Colonic mucosa (tissue), 4 donors: ENCODE results near the gene FBXL2. TPM values are rescaled to one million over a fixed set of nuclear protein-coding genes. Genes with fewer than 3 reads are reported as not detected.

ENCODE experiments used
- DNase-seq: peaks from one replicate; pipeline ENCODE4 v3.0.0-alpha.2; 2020
- H3K27ac ChIP-seq: fragments of 200-600 bp; one replicate; pipeline ENCODE4 v1.8.0; 2021
- H3K27me3 ChIP-seq: fragments of 200-600 bp; one replicate; pipeline ENCODE4 v1.8.0; 2021
- H3K36me3 ChIP-seq: fragments of 200-600 bp; one replicate; pipeline ENCODE4 v1.8.0; 2021
- H3K4me1 ChIP-seq: fragments of 200-600 bp; one replicate; pipeline ENCODE4 v1.8.0; 2021; ENCODE audit warnings: mild to moderate bottlenecking
- H3K4me3 ChIP-seq: fragments of 200-600 bp; one replicate; pipeline ENCODE4 v1.8.0; 2021
- H3K9ac ChIP-seq, 2 donors: one replicate each; pipeline ENCODE4 v1.7.0; 2013; ENCODE audit warnings: control low read depth in 2 of 2, low read depth in 2 of 2, low read length in 2 of 2
- H3K9me3 ChIP-seq: fragments of 200-600 bp; one replicate; pipeline ENCODE4 v1.8.0; 2021
- CTCF ChIP-seq: fragments of 200-600 bp; IDR thresholded peaks from one replicate; pipeline ENCODE4 v1.8.0; 2022; ENCODE audit warnings: antibody characterized with exemption, mild to moderate bottlenecking
- intact Hi-C: fragments of 100-400 bp; cut with DNase I; formaldehyde crosslinking; loops from one replicate; pipeline ENCODE4 v1.14.1; 2022
- total RNA-seq, 2 donors: library from RNA; stranded (reverse); fragmentation: NEBNext Ultra II Directional in 1 of 2; extraction: Animal tissue kit (Norgen Biotek cat#: 25700) in 1 of 2; gene quantifications; one replicate each; pipeline ENCODE4 v1.2.1, GENCODE V29; 2021
- donor health status: healthy.
- donor health status: DM: no; HTN: no; CAD: no.
- donor health status: DM: no; HTN: no; CAD: no.

FBXL2 gene
- total RNA-seq, 2 donors from 2014 or later = 0.69 to 1.1 TPM

GRCh38 chr3:33256249-33256648 lies 21.0 kb upstream of the FBXL2 start:
- H3K9ac ChIP-seq = no peak overlapping the region
- no peaks in the 10 kb centered on the region for H3K9me3 ChIP-seq
- H3K27ac ChIP-seq = no peak overlapping the region
- H3K27me3 ChIP-seq = no peaks in the 10 kb centered on the region
- H3K36me3 ChIP-seq = no peaks in the 10 kb centered on the region
- intact Hi-C loops = no loop called here
- DNase-seq = no peak
- TF ChIP-seq CTCF = no peak
- H3K4me1 ChIP-seq = no peaks in the 10 kb centered on the region
- H3K4me3 ChIP-seq = no peak overlapping the region

GRCh38 chr3:33260104-33260503 lies 17.1 kb upstream of the FBXL2 start:
- Histone ChIP-seq H3K9me3 (no peaks in the 10 kb centered on the region), H3K27me3 (no peaks in the 10 kb centered on the region), H3K4me3 (no peak overlapping the region), H3K27ac (no peak overlapping the region), H3K4me1 (no peaks in the 10 kb centered on the region), H3K9ac (no peak overlapping the region), H3K36me3 (no peaks in the 10 kb centered on the region)
- no peak for DNase-seq
- TF ChIP-seq CTCF = no peak
- intact Hi-C loops = no loop called here

GRCh38 chr3:33269385-33269784 lies 7.9 kb upstream of the FBXL2 start:
- Histone ChIP-seq H3K27me3 (no peaks in the 10 kb centered on the region), H3K4me3 (no peak overlapping the region), H3K27ac (no peak overlapping the region), H3K4me1 (no peaks in the 10 kb centered on the region), H3K36me3 (no peaks in the 10 kb centered on the region), H3K9ac (no peak overlapping the region), H3K9me3 (no peaks in the 10 kb centered on the region)
- intact Hi-C loops = no loop called here
- DNase-seq = no peak
- TF ChIP-seq CTCF = no peak

- Histone ChIP-seq H3K27ac (no peak overlapping the region), H3K4me1 (no peaks in the 10 kb centered on the region), H3K4me3 (no peak overlapping the region), H3K36me3 (no peaks in the 10 kb centered on the region), H3K27me3 (no peaks in the 10 kb centered on the region), H3K9me3 (no peaks in the 10 kb centered on the region), H3K9ac (no peak overlapping the region)
- no peak for TF ChIP-seq CTCF
- intact Hi-C loops = no loop called here
- DNase-seq = no peak
These were observed 5.9 kb upstream of the FBXL2 start for GRCh38 chr3:33271324-33271723.

GRCh38 chr3:33273628-33274027 lies 3.6 kb upstream of the FBXL2 start:
- H3K9ac ChIP-seq = no peak overlapping the region
- no peak overlapping the region for H3K27ac ChIP-seq
- H3K4me3 ChIP-seq = no peak overlapping the region
- H3K4me1 ChIP-seq = no peaks in the 10 kb centered on the region
- DNase-seq = no peak
- peaks cover 3% of the 10 kb centered on the region for H3K27me3 ChIP-seq
- TF ChIP-seq CTCF = no peak
- H3K9me3 ChIP-seq = no peaks in the 10 kb centered on the region
- intact Hi-C loops = no loop called here
- H3K36me3 ChIP-seq = no peaks in the 10 kb centered on the region

GRCh38 chr3:33278163-33278562 lies 921 bp downstream of the FBXL2 start:
- Histone ChIP-seq H3K36me3 (no peaks in the 10 kb centered on the region), H3K4me3 (peak overlapping the region; percentile 57), H3K9ac (no peak overlapping the region), H3K27me3 (peaks cover 3% of the 10 kb centered on the region), H3K9me3 (no peaks in the 10 kb centered on the region), H3K27ac (no peak overlapping the region), H3K4me1 (no peaks in the 10 kb centered on the region)
- intact Hi-C loops = no loop called here
- no peak for DNase-seq
- TF ChIP-seq CTCF = no peak
